GM21717 (cell line): ENCODE measurements around the gene TMC7.

Source experiments
- ATAC-seq: cut with Tn5 transposase; IDR thresholded peaks from one replicate; pipeline ENCODE4 v1.9.1; 2021; ENCODE audit warnings: mild to moderate bottlenecking, moderate library complexity; ENCODE audit not compliant: unreplicated experiment

The TMC7 gene

DNA sequence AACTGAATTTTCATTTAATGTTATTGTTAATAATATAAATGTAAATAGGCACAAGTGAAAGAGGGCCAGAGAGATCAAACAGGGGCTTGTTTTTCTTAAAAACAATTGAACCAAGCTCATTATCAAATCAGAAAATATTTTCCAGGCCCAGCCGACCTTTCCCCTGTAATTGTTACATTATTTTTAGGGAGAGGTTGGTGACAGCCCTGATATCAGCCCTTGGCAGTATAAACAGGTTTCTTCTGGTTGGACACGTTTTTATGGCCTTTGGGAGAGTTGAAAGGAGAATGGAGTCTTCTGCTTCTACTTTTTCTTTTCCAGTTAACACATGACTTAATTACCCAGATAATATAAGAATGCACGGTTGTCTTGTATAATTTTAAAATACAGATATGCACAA is 43.7 kb downstream of the TMC7 start:
- no peak for ATAC-seq

DNA sequence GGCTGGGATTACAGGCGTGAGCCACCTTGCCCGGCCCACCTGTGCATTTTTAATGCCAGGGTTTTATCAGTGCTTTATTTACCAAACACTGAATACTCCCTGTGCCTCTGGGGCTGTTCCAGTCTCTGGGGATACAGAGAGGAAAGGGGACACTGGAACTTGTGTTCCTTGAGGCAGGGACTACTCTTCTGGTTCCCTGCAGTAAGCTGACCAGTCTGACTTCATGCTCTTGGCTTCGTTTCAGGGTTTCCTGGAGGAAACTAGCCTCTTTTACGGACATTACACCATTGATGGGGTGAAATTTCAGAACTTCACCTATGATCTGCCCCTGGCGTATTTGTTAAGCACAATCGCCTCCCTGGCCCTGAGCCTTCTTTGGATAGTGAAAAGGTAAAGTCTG is 46.2 kb downstream of the TMC7 start:
- ATAC-seq = no peak

DNA sequence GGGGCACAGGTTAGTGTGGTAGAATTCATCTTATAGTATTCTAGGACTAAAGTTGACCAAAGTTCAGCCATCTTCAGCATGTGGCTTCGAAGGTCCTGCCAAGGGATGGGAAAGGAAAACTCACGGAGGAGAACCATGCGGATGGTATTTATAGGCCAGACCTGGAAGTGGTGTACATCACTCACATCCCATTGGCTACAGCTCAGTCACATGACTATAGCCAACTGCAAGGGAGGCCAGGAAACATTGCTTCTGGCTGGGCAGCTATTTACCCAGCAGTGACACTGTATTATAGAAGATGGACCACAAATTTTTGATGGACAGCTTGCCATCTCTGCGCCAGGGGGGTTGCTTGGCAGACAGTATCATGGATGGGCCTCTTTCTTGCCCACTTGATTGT is 48.0 kb downstream of the TMC7 start:
- ATAC-seq = no peak

DNA sequence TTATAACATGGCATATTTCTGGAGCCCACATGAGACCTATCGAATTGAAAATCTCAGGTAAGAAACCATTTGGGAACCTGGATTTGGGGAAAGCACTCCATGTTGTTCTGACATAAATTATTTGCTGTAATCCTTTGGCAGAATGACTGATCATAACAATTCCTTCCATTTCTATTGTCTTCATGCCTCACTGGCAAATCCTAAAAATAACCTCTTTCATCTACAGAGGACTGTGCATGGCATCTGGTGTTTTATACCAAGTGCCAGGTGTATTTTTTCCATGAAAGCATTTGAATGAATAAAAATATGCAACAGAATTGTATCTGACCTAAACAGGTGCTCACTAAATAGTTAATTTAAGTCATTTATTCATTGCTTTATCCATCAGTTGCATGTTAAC is 50.0 kb downstream of the TMC7 start:
- ATAC-seq = no peak

DNA sequence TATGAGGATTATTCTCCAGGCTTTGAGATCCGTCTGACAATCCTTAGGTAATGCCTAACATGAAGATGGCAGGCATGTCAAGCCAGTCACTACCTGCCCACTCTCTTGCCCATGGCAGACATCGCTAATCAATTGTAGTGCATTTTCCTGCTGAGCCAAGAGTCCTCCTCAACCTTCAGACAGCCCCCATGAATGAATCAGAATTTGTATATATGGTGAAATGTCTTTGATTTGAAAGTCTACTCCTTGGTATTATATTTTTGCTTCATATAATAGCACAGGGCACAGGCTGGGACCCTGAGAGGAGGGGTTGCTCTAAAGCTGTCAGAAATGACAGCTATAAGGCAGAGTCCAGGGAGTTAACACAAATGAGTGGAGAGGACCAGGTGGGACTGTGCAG is 56.7 kb downstream of the TMC7 start:
- no peak for ATAC-seq

DNA sequence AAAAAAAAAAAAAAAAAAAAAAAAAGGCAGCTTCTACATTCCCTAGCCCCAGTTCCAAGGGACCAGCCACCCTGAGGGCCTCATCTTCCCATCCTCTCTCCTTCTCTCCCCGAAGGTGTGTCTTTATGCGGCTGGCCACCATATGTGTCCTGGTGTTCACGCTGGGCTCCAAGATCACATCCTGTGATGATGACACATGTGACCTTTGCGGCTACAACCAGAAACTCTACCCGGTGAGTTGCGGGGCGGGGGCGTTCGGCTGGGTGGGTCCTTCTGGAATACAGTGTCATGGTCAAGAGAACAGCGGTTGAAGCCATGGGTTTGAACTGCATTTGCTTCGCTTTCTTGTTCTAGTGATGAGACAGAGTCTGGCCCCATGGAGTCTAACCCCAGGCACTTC is 61.0 kb downstream of the TMC7 start:
- no peak for ATAC-seq

DNA sequence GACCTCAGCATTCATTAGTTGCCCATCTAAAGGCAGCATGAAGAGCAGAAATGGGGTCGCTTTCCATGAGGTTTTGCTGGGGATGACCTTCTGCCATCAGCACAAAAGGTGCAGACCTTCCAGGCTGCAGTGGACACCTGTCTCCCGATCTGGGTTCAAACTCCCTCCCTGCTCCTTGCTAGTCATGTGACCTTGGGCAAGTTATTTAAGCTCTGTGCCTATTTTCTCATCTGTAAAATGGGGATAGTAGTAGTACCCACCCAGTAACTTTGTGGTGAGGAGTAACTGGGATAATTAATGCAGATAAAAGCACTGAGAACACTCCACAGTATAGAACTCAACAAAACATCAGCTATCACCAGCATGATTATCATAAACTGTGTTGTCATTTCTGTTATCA is 62.3 kb downstream of the TMC7 start:
- ATAC-seq = no peak

DNA sequence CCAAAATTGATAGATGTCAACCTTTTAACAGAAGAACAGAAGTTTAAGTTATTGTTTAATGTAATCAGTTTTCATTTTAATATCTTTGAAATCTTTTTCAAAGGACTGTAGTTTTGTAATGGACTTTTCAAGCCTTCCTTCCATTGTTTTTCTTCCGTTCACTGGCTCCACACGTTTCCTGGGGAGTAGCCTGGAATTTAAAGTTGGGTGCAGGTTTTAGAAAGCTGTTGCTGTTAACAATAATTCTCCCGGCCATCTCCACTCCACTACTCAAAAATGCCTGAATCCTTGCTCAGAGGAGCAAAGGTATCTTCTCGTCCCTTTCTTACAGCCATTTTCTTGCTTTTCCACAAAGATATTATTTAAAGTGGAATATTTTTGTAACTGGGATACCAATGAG is 79.0 kb downstream of the TMC7 start:
- ATAC-seq = no peak

DNA sequence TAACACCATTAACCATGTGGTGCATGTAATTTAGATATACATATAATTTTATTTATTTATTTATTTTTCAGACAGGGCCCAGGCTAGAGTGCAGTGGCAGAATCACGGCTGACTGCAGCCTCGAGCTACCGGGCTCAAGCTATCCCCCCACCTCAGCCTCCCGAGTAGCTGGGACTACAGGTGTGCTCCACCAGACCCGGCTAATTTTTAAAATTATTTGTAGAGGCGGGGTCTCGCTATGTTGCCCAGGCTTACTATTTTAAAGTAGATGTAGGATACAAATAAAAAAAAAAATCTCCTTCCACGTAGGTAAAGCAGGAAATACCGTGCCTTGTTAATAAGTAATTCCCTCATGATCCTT is 83.2 kb downstream of the TMC7 start:
- ATAC-seq = no peak

DNA sequence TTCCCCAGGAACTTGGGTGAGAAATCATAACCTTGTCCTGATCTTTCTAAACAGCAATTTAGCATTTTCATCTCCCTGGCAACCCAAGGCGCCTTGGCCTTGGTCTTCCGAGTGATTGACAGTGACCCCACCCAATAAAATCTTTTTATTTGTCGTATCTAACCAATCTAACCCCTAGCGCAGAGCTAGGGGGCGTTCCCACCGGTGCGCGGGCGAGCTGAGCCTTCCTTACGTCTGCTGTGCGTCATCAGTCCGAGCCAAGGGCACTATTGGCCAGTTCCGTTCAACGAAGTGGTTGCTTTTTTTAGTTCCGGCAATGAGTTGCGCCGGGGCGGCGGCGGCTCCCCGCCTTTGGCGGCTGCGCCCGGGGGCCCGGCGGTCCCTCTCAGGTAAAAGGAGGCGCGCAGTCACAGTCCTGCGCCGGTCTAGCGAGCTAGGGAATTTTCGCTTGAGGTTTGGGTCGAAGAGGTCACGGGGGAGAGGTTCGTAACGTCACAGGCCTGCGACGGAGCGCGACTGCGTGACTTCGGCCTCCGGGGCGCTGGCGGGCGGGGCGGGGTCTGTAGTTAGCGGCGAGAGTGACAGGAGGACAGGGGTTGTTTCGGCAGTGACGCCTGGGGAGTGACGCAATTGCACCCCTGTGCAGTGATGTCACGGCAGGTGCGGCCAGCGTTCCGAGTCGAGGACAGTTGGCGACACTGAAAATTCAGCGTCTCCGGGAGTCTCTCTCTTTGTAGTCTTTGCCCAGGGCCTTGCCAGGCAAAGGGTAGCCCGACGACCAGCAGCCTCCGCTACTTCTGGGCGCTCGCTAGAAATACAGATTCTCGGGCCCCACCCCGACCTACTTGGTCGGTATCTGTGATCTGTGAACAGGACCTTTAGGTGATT is 83.9 kb downstream of the TMC7 start, which contains the start of gene COQ7:
Gene COQ7, plus strand, starts transcription at position 266 of the 888 bp plus-strand sequence. Its CDS starts 51 bp downstream, at position 317.
- peak; percentile 92 for ATAC-seq

DNA sequence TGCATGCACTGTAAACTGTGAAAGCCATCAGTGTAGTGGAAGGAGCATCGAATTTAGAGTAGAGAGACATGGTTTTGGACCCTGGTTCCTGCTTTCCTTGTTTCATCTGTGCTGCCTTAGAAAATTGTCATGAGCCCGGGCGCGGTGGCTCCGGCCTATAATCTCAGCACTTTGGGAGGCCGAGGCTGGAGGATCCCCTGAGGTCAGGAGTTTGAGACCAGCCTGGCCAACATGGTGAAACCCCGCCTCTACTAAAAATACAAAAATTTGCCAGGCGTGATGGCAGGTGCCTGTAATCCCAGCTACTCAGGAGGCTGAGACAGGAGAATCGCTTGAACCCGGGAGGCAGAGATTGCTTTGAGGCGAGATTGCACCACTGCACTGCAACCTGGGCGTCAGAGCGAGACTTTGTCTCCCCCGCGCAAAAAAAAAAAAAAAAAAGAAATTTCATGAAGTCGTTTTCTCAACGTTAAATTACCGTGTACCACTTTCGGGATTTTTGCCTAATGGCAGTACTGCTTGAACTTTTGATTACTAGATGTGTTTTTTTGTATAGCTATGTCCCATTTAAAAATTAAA is 84.6 kb downstream of the TMC7 start:
- ATAC-seq = no peak

DNA sequence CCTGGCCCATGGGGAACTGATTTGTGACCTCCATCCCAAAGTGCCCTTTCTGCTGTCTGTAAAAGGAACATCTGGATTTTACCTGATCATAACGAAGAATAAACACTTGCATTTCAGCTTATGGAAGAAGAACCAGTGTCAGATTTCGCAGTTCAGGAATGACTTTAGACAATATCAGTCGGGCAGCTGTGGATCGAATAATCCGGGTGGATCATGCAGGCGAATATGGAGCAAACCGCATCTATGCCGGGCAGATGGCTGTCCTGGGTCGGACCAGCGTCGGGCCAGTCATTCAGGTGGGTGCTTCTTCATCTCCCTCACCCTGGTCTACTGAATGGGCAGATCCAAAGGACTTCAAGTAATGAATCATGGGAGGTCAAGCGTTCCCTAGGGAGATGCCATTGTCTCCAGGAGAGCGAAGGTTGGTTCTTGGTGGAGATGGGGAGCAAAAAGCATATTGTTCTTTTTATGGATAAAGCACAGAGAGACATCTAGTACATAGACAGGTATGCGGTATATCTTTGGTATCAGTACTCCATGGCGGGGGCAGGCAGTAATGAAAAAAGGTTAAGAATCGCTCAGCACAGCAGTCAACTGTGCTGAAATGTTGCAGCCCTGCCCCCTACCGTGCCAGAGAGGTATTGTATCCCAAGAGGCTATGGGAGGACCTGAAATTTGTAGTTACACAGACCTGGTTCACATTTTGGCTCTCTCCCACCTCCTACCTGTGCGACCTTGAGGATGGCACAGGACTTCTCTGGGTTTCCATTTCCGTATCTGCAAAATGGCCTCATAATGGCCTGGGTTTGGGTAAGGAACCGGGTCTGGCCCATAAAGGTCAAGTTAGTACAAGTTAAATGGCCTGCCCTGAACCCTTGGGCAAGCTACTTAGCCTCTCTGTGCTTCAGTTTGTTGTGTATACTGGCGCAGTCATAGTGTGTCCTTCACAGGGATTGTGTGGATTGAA is 88.4 kb downstream of the TMC7 start:
- ATAC-seq = no peak

DNA sequence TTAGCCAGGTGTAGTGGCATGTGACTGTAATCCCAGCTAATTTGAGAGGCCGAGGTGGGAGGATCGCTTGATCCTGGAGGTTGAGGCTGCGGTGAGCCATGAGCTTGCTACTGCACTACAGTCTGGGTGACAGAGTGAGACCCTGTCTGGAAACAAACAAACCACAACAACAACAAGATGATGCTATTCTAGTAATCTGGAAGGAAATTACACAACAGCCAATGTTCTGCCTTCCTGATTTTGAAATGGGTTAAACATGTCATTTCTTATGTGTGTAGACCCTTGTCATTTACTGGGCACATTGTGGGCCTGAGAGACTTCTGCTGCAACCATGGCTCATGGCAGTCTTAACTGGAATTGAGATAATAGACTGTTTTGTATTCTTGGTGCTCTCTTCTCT is 89.6 kb downstream of the TMC7 start:
- no peak for ATAC-seq

DNA sequence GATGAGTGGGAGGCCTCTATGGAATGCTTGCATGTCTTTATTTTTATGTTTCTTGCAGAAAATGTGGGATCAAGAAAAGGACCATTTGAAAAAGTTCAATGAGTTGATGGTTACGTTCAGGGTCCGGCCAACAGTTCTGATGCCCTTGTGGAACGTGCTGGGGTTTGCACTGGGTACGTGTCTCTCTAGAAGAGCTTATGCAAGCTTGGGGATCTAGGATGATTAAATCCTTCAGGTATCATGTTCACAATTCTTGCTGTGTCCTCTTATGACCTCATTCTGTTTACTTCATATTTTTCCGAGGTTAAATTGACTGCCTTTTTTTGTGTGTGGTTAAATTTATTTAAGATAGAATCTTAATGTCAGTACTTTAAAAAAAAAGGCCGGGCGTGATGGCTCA is 90.1 kb downstream of the TMC7 start:
- ATAC-seq = no peak

DNA sequence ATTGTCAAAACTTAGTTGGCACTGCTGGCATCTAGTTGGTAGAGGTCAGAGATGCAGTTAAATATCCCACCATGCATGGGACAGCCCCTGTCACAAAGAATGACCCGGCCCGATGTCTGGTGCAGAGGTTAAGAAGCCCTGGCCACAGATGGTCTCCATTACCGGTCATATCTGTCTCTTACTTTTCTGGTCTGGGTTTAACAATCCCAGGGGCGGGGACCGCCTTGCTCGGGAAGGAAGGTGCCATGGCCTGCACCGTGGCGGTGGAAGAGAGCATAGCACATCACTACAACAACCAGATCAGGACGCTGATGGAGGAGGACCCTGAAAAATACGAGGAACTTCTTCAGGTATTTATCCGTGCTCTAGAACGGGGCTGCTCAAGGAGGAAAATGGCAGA is 91.8 kb downstream of the TMC7 start:
- ATAC-seq = no peak

DNA sequence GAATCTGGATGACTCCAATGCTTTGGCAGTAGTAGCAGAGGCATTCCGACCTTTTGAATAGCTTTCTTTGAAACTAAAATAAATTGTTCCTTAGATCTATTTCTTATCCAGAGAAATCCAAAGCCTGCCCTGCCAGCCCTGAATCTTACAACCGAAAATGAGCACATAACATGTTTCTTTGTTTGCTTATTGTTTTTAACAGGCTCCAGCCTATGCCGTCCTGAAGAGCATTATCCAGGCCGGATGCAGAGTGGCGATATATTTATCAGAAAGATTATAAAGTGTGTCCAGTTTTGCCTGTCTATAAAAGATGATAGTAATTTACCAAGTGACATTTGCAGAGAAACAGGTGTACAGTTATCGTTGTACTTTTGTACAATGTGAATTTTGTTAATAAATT is 94.1 kb downstream of the TMC7 start:
- ATAC-seq = no peak

DNA sequence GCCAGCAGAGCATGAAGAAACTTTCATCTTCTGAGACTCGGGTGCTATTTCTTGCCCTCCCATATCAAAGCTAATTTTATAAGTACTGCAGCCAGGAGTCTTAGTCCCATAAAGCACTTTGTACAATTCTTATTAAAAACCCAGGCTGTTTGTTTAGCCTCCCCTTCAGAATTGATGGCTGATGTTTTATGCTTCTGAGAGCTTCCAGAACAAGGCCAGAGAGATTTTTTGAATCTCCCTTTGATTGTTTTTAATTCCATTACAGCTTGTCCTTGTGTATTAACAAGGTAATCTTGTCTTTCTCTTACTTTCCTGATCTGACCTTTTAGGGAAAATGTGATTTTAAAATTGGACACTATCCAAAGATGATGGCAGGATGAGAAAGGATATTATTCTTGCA is 99.9 kb downstream of the TMC7 start:
- ATAC-seq = no peak

DNA sequence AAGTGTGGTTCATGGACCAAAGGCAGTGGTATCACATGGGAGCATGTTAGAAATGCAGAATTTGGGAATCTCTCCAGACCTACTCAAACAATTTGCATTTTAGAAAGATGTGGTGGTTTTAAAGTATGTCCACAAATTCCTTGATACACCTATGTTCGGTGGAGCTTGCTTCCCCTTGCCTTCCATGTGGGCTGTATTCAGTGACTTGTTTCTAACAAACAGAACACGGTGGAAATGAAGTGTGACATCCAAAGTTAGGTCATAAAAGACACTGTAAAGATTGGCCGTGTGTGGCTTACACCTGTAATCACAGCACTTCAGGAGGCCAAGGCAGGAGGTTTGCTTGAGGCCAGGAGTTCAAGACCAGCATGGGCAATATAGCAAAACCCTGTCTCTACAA is 100.4 kb downstream of the TMC7 start:
- ATAC-seq = no peak

DNA sequence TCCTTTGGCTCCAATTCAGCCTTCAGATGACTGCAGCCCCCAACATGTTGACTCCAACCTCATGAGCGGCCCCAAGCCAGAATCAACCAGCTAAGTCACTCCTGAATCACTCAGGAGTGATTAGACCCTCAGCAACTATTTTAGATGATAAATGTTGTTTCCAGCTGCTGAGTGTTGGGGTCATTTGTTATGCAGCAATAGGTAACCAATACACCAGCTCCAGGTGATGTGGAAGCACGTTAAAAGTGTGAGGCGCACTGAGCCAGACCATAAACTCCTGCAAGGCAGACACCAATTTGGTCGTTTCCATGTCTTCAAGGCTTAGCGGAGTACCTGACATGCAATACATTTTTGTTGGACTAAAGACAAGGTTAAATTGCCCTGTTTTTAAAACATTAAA is 101.1 kb downstream of the TMC7 start:
- ATAC-seq = no peak

DNA sequence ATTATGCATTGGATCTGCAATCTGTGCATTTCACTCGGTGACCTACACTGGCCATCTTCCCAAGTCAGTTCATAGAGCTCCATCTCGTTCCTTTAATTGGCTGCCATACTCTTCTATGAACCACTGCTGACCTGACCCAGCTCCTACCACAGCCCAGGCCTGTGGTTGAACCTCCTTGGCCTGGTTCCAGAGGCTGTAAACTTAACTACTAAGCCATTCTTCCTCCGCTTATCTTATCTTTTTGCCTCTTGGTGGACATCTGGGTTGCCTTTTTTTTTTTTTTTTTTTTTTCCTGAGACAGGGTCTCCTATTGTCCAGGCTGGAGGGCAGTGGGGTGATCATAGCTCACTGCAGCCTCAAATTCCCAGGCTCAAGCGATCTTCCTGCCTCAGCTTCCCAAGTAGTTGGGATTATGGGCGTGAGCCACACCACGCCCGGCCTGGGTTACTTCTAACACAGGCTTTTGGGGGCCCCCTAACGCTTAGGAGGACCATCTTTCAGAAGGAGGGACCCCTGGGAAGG is 102.0 kb downstream of the TMC7 start:
- no peak for ATAC-seq
